Fibroblast of skin of scalp (primary cell): ENCODE measurements around the gene GRAMD2A.
A peak's percentile ranks its signal among the peaks of the same experiment; 100 is the strongest.
"Not testable (repeated sequence)": the region's sequence is repeated elsewhere in the genome, so short reads cannot be mapped to it uniquely, and the experiment has no call there.

ENCODE experiments used
- DNase-seq: peaks from one replicate; pipeline ENCODE4 v3.0.0-alpha.2; 2013

GRAMD2A gene

GRCh38 chr15:72184165-72184811 is 13.3 kb downstream of the GRAMD2A start:
- DNase-seq, result peak; percentile 27

DNA sequence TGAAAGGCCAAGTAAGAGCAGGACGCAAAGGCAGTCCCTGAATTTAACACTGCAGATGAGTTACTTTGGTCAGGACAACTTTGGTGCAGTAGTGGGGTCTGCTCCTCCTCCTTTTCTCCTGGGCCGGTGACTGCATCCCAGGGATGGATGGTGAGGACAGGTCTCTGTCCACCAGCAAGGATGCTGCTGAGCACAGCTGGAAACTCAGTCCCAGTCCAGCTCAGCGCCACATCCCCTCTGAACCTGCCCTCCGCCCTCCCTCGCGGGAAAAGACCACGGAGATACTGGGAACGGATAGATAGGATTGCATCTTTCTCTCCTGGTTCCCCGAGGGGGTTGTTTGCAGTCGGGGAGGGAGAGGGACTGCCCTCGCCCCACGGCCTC is 13.8 kb downstream of the GRAMD2A start:
- no peak for DNase-seq

GRCh38 chr15:72182673-72183072 is 14.9 kb downstream of the GRAMD2A start:
- no peak for DNase-seq

GRCh38 chr15:72182244-72182643 is 15.3 kb downstream of the GRAMD2A start:
- DNase-seq, result no peak

DNA sequence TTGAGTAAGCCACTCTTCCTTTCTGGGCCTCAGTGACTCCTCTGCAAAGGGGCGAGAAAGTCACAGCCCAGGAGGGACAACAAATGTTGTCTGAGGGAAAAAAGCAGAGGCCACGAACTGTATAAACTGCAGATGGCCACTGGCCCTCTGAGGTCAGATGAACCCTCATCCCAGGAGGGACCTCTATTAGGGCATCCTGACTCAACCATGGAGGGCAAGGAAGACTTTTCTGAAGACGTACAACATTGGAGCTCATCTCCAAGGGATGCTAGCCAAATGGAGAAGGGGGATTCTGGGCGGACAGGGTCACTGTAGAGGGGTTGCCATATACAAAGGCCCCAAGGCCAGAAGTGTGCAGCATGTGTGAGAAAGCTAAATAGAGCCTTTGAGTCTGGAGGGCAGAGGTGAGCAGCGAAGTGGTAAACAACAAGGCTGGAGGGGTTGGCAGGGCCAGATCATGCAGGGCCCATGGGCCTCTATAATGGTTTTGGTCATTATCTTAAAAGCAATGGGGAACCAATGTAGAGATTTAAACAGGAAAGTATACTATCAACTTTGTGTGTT is 16.7 kb downstream of the GRAMD2A start:
- DNase-seq, result no peak

- no peak for DNase-seq
Observed at GRCh38 chr15:72179950-72180581, 17.5 kb downstream of the GRAMD2A start.

DNA sequence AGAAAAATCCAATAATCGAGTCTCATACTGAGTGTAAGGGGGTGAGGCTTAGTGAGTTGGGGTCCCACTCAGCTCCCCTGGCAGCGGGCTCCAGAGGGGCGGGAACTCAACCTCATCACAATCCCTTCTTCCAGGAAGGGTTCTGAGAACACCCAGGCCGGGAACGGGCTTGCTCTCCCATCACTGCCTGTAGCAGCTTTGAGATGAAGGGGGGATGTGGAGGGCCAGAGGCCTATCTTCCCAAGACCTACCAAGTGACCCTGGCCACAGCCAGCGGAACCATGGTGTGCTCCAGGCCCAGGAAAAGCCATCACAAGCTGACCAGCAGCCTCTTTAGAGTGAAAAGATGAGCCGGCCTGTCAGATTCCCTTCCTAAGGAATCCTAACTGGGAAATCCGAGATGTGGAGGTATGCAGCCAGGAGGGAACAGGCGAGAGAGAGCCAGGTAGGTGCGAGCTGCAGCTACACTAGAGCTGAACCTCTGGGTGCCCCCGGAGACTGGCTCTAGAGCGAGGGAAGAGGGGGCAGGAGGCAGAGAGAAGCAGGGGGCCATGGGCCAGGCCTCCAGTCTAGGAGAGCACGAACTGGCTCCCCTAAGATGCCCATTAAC is 18.5 kb downstream of the GRAMD2A start:
- no peak for DNase-seq

DNA sequence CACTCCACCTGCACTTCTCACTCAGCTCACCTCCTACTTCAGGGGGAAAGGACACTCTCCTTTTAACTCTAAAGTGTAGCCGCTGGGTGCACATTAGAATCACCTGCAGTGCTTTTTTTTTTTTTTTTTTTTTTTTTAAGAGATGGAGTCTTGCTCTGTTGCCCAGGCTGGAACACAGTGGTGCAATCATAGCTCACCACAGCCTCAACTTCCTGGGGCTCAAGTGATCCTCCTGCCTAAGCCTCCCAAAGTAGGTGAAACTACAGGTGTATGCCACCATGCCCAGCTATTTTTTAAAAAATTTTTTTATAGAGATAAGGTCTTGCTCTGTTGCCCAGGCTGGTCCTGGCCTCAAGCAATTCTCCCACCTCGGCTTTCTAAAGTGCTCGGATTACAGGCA is 20.8 kb downstream of the GRAMD2A start:
- no peak for DNase-seq

DNA sequence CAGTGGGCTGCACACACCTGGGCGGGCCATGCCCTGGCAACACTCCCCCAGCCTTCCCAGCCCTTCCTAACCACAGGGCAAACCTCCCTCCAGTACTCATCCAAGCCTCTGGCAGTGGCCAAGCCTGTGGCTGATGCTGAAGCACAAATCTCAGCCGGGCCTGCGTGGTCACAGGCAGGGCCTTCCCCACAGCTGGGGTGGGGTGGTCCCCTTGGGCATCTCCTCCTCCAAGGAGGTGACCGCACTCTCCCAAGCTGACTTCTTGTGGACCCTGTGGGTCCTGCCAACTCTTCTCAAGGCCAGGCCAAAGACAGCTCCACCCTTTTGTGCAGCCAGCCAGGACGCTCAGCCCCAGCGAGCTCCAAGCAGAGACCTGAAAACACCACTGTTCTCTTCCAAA is 21.4 kb downstream of the GRAMD2A start:
- DNase-seq, result no peak

DNA sequence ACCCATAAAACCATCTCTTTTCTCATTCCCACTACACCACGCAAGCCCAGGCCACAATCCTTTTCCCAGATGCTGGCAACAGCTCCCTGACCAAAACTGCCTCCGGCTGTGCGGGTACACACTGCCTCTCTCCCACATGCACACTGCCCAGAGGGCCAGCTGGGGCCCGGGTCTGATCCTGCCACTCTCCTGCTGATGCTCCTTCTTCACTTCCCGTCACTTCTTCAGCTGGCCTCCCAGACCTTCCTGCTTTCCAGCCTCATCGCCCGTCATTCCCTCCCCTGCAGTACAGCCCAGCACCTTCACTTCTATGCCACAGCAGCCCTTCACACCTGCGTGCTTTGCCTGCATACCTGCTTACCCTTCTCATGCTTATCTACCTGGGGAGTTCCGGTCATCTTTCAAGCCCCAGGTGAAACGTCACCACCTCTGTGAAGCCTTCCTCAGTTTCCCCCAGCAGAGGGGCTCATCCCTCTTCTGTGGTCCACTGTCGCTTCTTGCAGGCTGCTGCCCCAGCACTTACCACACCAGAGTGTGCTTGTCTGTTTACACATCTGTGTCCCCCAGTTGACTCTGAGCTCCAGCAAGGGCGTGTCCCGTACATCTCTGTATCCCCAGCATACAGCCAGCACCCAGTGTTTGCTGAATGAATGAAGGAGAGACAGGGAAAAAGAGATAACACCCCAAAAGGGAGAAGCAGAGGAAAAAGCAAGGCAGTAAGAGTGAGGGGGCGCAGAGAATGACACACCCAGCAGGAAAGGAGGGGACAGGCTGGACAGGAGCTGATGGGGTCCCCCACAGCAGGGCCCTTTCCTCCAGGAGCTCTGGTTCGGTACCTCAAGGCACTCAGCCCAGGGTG is 22.2 kb downstream of the GRAMD2A start:
- DNase-seq, result no peak

DNA sequence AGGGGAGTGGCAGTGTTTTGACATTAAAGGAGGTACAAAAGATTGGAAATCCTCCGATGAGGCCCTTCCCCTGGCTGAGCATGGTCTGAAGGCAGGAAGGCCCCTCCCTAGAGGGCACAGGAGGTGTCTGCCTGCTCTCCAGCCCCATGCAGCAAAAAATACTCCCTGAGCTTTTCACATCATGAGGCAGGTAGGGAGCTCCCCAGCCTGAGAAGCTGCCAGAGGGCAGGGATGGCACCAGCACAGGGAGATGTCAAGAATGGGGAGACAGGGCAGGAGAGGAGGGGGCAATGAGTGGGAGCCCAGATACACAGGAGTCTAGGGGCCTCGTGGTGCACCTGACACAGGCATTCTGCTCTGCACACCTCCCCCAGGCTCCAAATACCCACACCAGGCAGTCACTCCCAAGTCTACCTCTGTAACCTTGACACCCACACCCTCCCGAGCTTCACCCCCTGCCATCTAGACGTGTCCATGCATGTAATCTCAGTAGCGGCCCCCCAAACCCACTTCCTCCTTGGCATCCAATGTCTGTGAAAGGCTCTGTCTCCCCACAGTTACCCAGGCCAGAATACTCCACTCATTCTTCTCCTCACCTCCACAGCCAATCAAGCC is 22.9 kb downstream of the GRAMD2A start:
- DNase-seq, result no peak

- no peak for DNase-seq
Observed at GRCh38 chr15:72173864-72174550, 23.6 kb downstream of the GRAMD2A start.

DNA sequence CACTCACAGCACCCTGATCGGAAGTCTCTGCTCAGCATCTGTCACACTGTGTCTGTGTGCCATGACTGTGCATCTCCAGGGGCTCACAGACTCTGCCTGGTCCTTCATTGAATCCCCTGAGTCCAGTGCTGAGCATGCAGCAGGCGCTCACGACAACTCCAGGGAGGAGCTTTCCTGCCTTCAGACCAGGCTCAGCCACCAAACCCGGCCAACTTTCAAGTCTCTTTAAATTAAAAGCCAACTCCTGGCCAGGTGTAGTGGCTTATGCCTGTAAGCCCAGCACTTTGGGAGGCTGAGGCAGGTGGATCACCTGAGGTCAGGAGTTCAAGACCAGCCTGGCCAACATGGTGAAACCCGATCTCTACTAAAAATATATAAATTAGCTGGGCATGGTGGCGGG is 24.2 kb downstream of the GRAMD2A start:
- DNase-seq, result no peak

DNA sequence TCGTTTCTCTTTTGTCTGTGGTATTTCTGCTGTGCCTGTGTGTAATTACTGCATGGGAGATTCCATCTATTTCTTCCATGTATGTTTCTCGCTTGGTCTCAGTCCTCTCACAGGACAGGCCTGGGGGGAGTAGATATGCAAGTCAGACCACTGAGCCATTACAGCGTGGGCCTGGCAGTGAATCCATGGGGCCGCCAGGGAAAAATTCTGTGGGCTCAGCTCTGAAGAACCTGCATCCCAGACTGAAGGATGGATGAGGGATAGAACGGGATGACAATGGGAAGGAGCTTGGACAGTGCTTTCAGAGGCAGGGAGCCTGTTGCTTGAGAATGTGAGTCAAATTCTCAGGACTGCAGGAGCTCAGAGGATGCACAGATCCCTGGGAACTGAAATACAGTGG is 24.8 kb downstream of the GRAMD2A start:
- DNase-seq, result no peak

DNA sequence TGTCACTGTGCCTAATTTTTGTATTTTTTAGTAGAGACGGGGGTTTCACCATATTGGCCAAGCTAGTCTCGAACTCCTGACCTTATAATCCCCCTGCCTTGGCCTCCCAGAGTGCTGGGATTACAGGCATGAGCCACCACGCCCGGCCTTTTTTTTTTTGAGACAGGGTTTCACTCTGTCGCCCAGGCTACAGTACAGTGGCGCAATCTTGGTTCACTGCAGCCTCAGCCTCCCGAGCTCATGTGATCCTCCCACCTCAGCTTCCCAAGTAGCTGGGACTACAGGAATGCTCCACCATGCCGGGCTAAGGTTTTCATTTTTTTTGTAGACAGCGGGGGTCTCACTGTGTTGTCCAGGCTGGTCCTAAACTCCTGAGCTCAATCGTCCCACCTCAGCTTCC is 25.6 kb downstream of the GRAMD2A start:
- DNase-seq, result not testable (repeated sequence)

GRCh38 chr15:72170691-72171090 is 26.9 kb downstream of the GRAMD2A start:
- DNase-seq, result no peak

- no peak for DNase-seq
Observed at GRCh38 chr15:72169921-72170611, 27.5 kb downstream of the GRAMD2A start.

- no peak for DNase-seq
Observed at GRCh38 chr15:72169236-72169920, 28.2 kb downstream of the GRAMD2A start.

- no peak for DNase-seq
Observed at GRCh38 chr15:72168808-72169190, 28.8 kb downstream of the GRAMD2A start.

GRCh38 chr15:72168131-72168807 is 29.3 kb downstream of the GRAMD2A start:
- DNase-seq, result peak; percentile 65
